Measurements from ENCODE around the gene ADAMTS13. TPM values are rescaled to one million over a fixed set of nuclear protein-coding genes. Genes with fewer than 3 reads are reported as not detected.
"Not testable (repeated sequence)": the region's sequence is repeated elsewhere in the genome, so short reads cannot be mapped to it uniquely, and the experiment has no call there.

ADAMTS13 gene
- total RNA-seq: 1 to 10 TPM; 3.9 to 4.7 TPM

- Mint-ChIP-seq H3K27me3 (ENCODE audit: low read depth) (peaks cover 15% of the 10 kb centered on the region), H3K27ac (peak within 1 kb of the TSS; percentile 7), H3K9me3 (no peaks in the 10 kb centered on the region), H3K4me1 (ENCODE audit: low read depth) (peaks cover 44% of the 10 kb centered on the region), H3K36me3 (ENCODE audit: insufficient read depth in 2 of 2) (no peaks in the 10 kb centered on the region), H3K4me3 (peak within 1 kb of the TSS; percentile 1 to 68)
- peak; percentile 77 to 80 for DNase-seq
- ATAC-seq (replicated peaks in 1 of 2): peak; percentile 67 to 68
Measured at GRCh38 chr9:133421615-133422542, at the start of gene ADAMTS13. ADAMTS13 (plus strand) TSS chr9:133422367; CDS start chr9:133422444, 77 bp downstream.

- Mint-ChIP-seq H3K27ac (peak overlapping the region; percentile 100), H3K9me3 (no peaks in the 10 kb centered on the region), H3K27me3 (ENCODE audit: low read depth) (no peaks in the 10 kb centered on the region), H3K36me3 (ENCODE audit: insufficient read depth in 2 of 2) (peaks cover 30 to 38% of the 10 kb centered on the region in 2 donors), H3K4me3 (peak overlapping the region; percentile 96 to 98), H3K4me1 (ENCODE audit: low read depth) (peaks cover 57% of the 10 kb centered on the region)
- ATAC-seq (replicated peaks in 1 of 2): peak; percentile 22
- peak; percentile 46 to 54 for DNase-seq
Measured at GRCh38 chr9:133374612-133375115, 47.5 kb upstream of the ADAMTS13 start.

- Mint-ChIP-seq H3K9me3 (no peaks in the 10 kb centered on the region), H3K36me3 (ENCODE audit: insufficient read depth in 2 of 2) (peaks cover 26 to 33% of the 10 kb centered on the region in 2 donors), H3K4me1 (ENCODE audit: low read depth) (peaks cover 51% of the 10 kb centered on the region), H3K4me3 (peak overlapping the region; percentile 96 to 98), H3K27me3 (ENCODE audit: low read depth) (no peaks in the 10 kb centered on the region), H3K27ac (peak overlapping the region; percentile 100)
- DNase-seq: peak; percentile 42 to 43
- ATAC-seq (replicated peaks in 1 of 2): no peak
Measured at GRCh38 chr9:133375116-133375723, 46.9 kb upstream of the ADAMTS13 start.

- Mint-ChIP-seq H3K36me3 (ENCODE audit: insufficient read depth in 2 of 2) (peaks cover 18 to 25% of the 10 kb centered on the region in 2 donors), H3K27me3 (ENCODE audit: low read depth) (no peaks in the 10 kb centered on the region), H3K27ac (peak within 1 kb of the TSS; percentile 100), H3K4me3 (peak within 1 kb of the TSS; percentile 96 to 98), H3K9me3 (no peaks in the 10 kb centered on the region), H3K4me1 (ENCODE audit: low read depth) (peaks cover 43% of the 10 kb centered on the region)
- DNase-seq: peak; percentile 96 to 99
- peak; percentile 72 to 74 for ATAC-seq (replicated peaks in 1 of 2)
Measured at GRCh38 chr9:133375724-133376654, 46.2 kb upstream of the ADAMTS13 start, which contains the start of the genes STKLD1 and SURF4. STKLD1 (plus strand) TSS chr9:133376366; CDS start chr9:133376474, 108 bp downstream. SURF4 (minus strand) TSS chr9:133376060; CDS start chr9:133375969, 91 bp downstream.

GRCh38 chr9:133377280-133377679 lies 44.9 kb upstream of the ADAMTS13 start:
- H3K4me3 Mint-ChIP-seq: peak overlapping the region in 1 of 2 donors; percentile 75
- not testable (repeated sequence) for H3K27ac Mint-ChIP-seq; H3K9me3 Mint-ChIP-seq; ATAC-seq (replicated peaks in 1 of 2); H3K27me3 Mint-ChIP-seq (ENCODE audit: low read depth); DNase-seq
- H3K36me3 Mint-ChIP-seq (ENCODE audit: insufficient read depth in 2 of 2): peaks cover 11 to 22% of the 10 kb centered on the region in 2 donors
- H3K4me1 Mint-ChIP-seq (ENCODE audit: low read depth): peaks cover 31% of the 10 kb centered on the region

GRCh38 chr9:133377721-133378216 lies 44.4 kb upstream of the ADAMTS13 start:
- no peaks in the 10 kb centered on the region for H3K9me3 Mint-ChIP-seq
- H3K4me3 Mint-ChIP-seq: no peak overlapping the region
- DNase-seq (no peak), ATAC-seq (replicated peaks in 1 of 2) (no peak)
- peaks cover 26% of the 10 kb centered on the region for H3K4me1 Mint-ChIP-seq (ENCODE audit: low read depth)
- H3K36me3 Mint-ChIP-seq (ENCODE audit: insufficient read depth in 2 of 2): peaks cover 9 to 18% of the 10 kb centered on the region in 2 donors
- H3K27ac Mint-ChIP-seq: no peak overlapping the region
- H3K27me3 Mint-ChIP-seq (ENCODE audit: low read depth): no peaks in the 10 kb centered on the region

GRCh38 chr9:133378408-133378962 lies 43.7 kb upstream of the ADAMTS13 start:
- no peak for DNase-seq
- H3K36me3 Mint-ChIP-seq (ENCODE audit: insufficient read depth in 2 of 2): peaks cover 9 to 14% of the 10 kb centered on the region in 2 donors
- no peaks in the 10 kb centered on the region for H3K9me3 Mint-ChIP-seq
- no peak overlapping the region for H3K27ac Mint-ChIP-seq
- no peak overlapping the region for H3K4me3 Mint-ChIP-seq
- no peaks in the 10 kb centered on the region for H3K27me3 Mint-ChIP-seq (ENCODE audit: low read depth)
- peaks cover 18% of the 10 kb centered on the region for H3K4me1 Mint-ChIP-seq (ENCODE audit: low read depth)
- ATAC-seq (replicated peaks in 1 of 2): no peak

GRCh38 chr9:133379153-133380086 lies 42.7 kb upstream of the ADAMTS13 start:
- Mint-ChIP-seq H3K36me3 (ENCODE audit: insufficient read depth in 2 of 2) (peaks cover 7% of the 10 kb centered on the region in 2 donors), H3K27me3 (ENCODE audit: low read depth) (no peaks in the 10 kb centered on the region), H3K4me1 (ENCODE audit: low read depth) (peaks cover 10% of the 10 kb centered on the region), H3K9me3 (no peaks in the 10 kb centered on the region), H3K27ac (no peak overlapping the region), H3K4me3 (no peak overlapping the region)
- DNase-seq: no peak
- ATAC-seq (replicated peaks in 1 of 2): no peak

GRCh38 chr9:133380734-133381133 lies 41.4 kb upstream of the ADAMTS13 start:
- Mint-ChIP-seq H3K27ac (no peak overlapping the region), H3K36me3 (ENCODE audit: insufficient read depth in 2 of 2) (no peaks in the 10 kb centered on the region), H3K27me3 (ENCODE audit: low read depth) (no peaks in the 10 kb centered on the region), H3K4me1 (ENCODE audit: low read depth) (peaks cover 10% of the 10 kb centered on the region), H3K4me3 (no peak overlapping the region), H3K9me3 (no peaks in the 10 kb centered on the region)
- no peak for ATAC-seq (replicated peaks in 1 of 2)
- no peak for DNase-seq

GRCh38 chr9:133382507-133383141 lies 39.5 kb upstream of the ADAMTS13 start:
- Mint-ChIP-seq H3K9me3 (no peaks in the 10 kb centered on the region), H3K4me3 (no peak overlapping the region), H3K27ac (no peak overlapping the region), H3K27me3 (ENCODE audit: low read depth) (no peaks in the 10 kb centered on the region), H3K36me3 (ENCODE audit: insufficient read depth in 2 of 2) (no peaks in the 10 kb centered on the region), H3K4me1 (ENCODE audit: low read depth) (no peaks in the 10 kb centered on the region)
- DNase-seq (no peak), ATAC-seq (replicated peaks in 1 of 2) (no peak)

GRCh38 chr9:133383438-133383837 lies 38.7 kb upstream of the ADAMTS13 start:
- Mint-ChIP-seq H3K36me3 (ENCODE audit: insufficient read depth in 2 of 2) (no peaks in the 10 kb centered on the region), H3K27me3 (ENCODE audit: low read depth) (no peaks in the 10 kb centered on the region), H3K27ac (no peak overlapping the region), H3K4me3 (no peak overlapping the region), H3K9me3 (no peaks in the 10 kb centered on the region), H3K4me1 (ENCODE audit: low read depth) (no peaks in the 10 kb centered on the region)
- DNase-seq: no peak
- no peak for ATAC-seq (replicated peaks in 1 of 2)
